Measurements from ENCODE around the gene NPC2. TPM values are rescaled to one million over a fixed set of nuclear protein-coding genes. Genes with fewer than 3 reads are reported as not detected.
"Not testable (repeated sequence)": the region's sequence is repeated elsewhere in the genome, so short reads cannot be mapped to it uniquely, and the experiment has no call there.

Gene NPC2
- total and polyA plus RNA-seq, 2 of the 4 experiments (the other 2 are of a cell fraction): 210 to 273 TPM

DNA sequence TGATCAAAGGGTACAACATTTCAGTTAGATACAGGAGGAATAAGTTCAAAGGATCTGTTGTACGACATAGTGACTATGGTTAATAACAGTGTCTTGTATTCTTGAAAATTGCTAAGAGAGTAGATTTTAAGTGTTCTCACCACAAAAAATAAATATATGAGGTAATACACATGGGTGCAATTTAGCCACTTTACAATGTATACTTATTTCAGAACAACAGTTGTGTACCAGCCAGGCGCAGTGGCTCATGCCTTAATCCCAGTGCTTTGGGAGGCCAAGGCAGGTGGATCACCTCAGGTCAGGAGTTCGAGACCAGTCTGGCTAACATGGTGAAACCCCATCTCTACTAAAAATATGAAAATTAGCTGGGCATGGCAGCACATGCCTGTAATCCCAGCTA lies 43.2 kb upstream of the NPC2 start:
- H2AFZ ChIP-seq (replicated peaks; ENCODE audit: low read length, poor library complexity); H3K79me1 ChIP-seq (ENCODE audit: low read depth in 1 of 2, low read length in 2 of 2); H4K5ac ChIP-seq (ENCODE audit: low read depth, low read length); H2BK5ac ChIP-seq (ENCODE audit: low read depth, low read length, poor library complexity, severe bottlenecking); ATAC-seq (ENCODE audit: low read depth); H3K27me3 ChIP-seq (ENCODE audit: control insufficient read depth, insufficient read depth, low read length); H3K36me3 ChIP-seq (ENCODE audit: control insufficient read depth, insufficient read depth, low read length); BruUV-seq (replicated peaks); H3K9me1 ChIP-seq (ENCODE audit: insufficient read depth, low read length); H2AK5ac ChIP-seq (ENCODE audit: low read depth, low read length); H2BK15ac ChIP-seq (ENCODE audit: low read depth, low read length); in situ Hi-C loops (cut with MboI; ENCODE audit: low sequenced_read_pairs); H2BK20ac ChIP-seq (ENCODE audit: low read depth, low read length); H3K4me1 ChIP-seq (ENCODE audit: control insufficient read depth, insufficient read depth, low read length); H3K14ac ChIP-seq (replicated peaks; ENCODE audit: low read depth, low read length); H3K9me3 ChIP-seq (ENCODE audit: control insufficient read depth, insufficient read depth, low read length); H4K91ac ChIP-seq (ENCODE audit: insufficient read depth, low read depth, low read length); POLR2A ChIA-PET (ENCODE audit: unreplicated experiment); H3K4me2 ChIP-seq (ENCODE audit: low read depth, low read length); DNase-seq; H3K4me3 ChIP-seq (ENCODE audit: insufficient read depth, low read depth, low read length); CTCF ChIA-PET; intact Hi-C loops (cut with micrococcal nuclease); H3K4ac ChIP-seq (ENCODE audit: low read depth, low read length); H3K23ac ChIP-seq (ENCODE audit: low read depth, low read length); H2BK120ac ChIP-seq (ENCODE audit: low read depth, low read length); H2AK9ac ChIP-seq (replicated peaks; ENCODE audit: low read depth, low read length, poor library complexity); H3K9ac ChIP-seq (ENCODE audit: low read depth, low read length); H3K56ac ChIP-seq (ENCODE audit: extremely low read depth, insufficient read depth, low read length); H4K20me1 ChIP-seq (ENCODE audit: insufficient read depth, low read length); H4K8ac ChIP-seq (ENCODE audit: low read depth in 2 of 2, low read length in 2 of 2); H3K18ac ChIP-seq (ENCODE audit: low read depth, low read length); H3K27ac ChIP-seq (ENCODE audit: insufficient read depth, low read length); dilution Hi-C loops (cut with HindIII; ENCODE audit: low sequenced_read_pairs, unreplicated experiment): not testable (repeated sequence)
- 100% methylated on average over 1 of the region's 3 CpGs; no CpG with 5 or more reads in 1 of the 2 experiments for WGBS, 2 experiments (ENCODE audit: extremely low coverage in 2 of 2, insufficient read length in 1 of 2)
